Natural killer cell (primary cell): ENCODE results near the gene CNTNAP4. TPM values are rescaled to one million over a fixed set of nuclear protein-coding genes. Genes with fewer than 3 reads are reported as not detected.

Source experiments
- ATAC-seq, 3 donors: fragments of 150-1000 bp in 2 of 3; fragments of 200-7000 bp in 1 of 3; cut with Tn5 transposase; 1 replicate in 1 of 3; 2 replicates in 2 of 3; pipeline ENCODE4 v1.10.0; 2021; ENCODE audit warnings: mild to moderate bottlenecking in 2 of 3, moderate library complexity in 2 of 3
- DNase-seq, 2 donors: peaks; one replicate each; pipeline versions ENCODE4 v3.0.0 to v3.0.0-alpha.2; 2013 to 2021; ENCODE audit warnings: mixed read lengths in 1 of 2
- H3K27ac ChIP-seq: one replicate; pipeline ENCODE4 v1.5.1; 2013; ENCODE audit warnings: mild to moderate bottlenecking, low read length
- H3K27me3 ChIP-seq: one replicate; pipeline ENCODE4 v1.6.1; 2013; ENCODE audit warnings: low read length; ENCODE audit not compliant: control insufficient read depth, insufficient read depth
- H3K36me3 ChIP-seq: one replicate; pipeline ENCODE4 v1.6.1; 2013; ENCODE audit warnings: low read length; ENCODE audit not compliant: control insufficient read depth, insufficient read depth
- H3K4me1 ChIP-seq: one replicate; pipeline ENCODE4 v1.6.1; 2013; ENCODE audit warnings: low read length; ENCODE audit not compliant: control insufficient read depth, insufficient read depth
- H3K4me3 ChIP-seq: one replicate; pipeline ENCODE4 v1.5.1; 2013; ENCODE audit warnings: low read length
- H3K9me3 ChIP-seq: one replicate; pipeline ENCODE4 v1.6.1; 2013; ENCODE audit warnings: low read length; ENCODE audit not compliant: control insufficient read depth, insufficient read depth
- H3K27ac Mint-ChIP-seq, 2 donors: one replicate each; pipeline ENCODE4 v1.8.0; 2022; ENCODE audit warnings: mild to moderate bottlenecking in 2 of 2, mixed read lengths in 2 of 2, moderate library complexity in 1 of 2
- H3K27me3 Mint-ChIP-seq, 2 donors: one replicate each; pipeline ENCODE4 v1.8.0; 2022; ENCODE audit warnings: low read depth in 2 of 2, mixed read lengths in 2 of 2
- H3K36me3 Mint-ChIP-seq: one replicate; pipeline ENCODE4 v1.8.0; 2022; ENCODE audit warnings: mixed read lengths
- H3K4me1 Mint-ChIP-seq, 2 donors: one replicate each; pipeline ENCODE4 v1.8.0; 2022; ENCODE audit warnings: mixed read lengths in 2 of 2
- H3K4me3 Mint-ChIP-seq: one replicate; pipeline ENCODE4 v1.8.0; 2022; ENCODE audit warnings: mild to moderate bottlenecking, moderate library complexity, mixed read lengths
- H3K9me3 Mint-ChIP-seq, 2 donors: one replicate each; pipeline ENCODE4 v1.8.0; 2022; ENCODE audit warnings: mixed read lengths in 2 of 2
- WGBS: methylation state at CpG from one replicate; pipeline ENCODE4 v1.1.7; 2013; ENCODE audit warnings: missing lambda C conversion rate; ENCODE audit not compliant: insufficient coverage; 5-methylcytosine and 5-hydroxymethylcytosine counted together
- intact Hi-C: fragments of 100-400 bp; cut with micrococcal nuclease; formaldehyde crosslinking; loops from one replicate; pipeline ENCODE4 v1.14.2; 2022
- total RNA-seq, 4 donors: library from RNA; stranded (reverse); fragments of 120-200 nt in 1 of 4; gene quantifications; one replicate each; pipeline versions ENCODE4 v1.2.3 to v1.2.4, GENCODE V29; 2013 to 2022
- TF ChIP-seq, protein P1 (sequence below): fragments of 200-600 bp; IDR thresholded peaks from one replicate; pipeline ENCODE4 v1.8.0; 2022; ENCODE audit warnings: antibody characterized with exemption

CNTNAP4 gene
- total RNA-seq, 3 donors from 2014 or later (not counting 1 experiment from before 2014, with no cell fraction given): not detected

DNA sequence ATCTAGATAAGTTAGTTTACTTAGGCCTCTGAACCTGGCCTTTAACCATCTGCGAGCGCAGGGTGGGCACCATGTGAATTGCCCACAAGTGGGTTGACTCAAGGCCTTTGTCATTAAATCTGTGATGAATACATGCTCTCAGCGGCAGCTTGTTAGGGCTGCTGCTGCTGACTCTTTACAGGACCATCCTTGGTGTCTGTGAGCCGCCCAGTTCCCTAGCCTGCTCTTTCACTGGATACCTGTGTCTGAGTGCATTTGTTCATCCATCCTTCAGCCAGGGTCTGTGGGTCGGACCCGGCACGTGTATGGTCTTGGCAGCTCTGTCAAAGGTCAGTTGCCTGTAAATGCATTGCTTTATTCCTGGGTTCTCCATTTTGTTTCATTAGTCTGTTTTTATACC, 321.3 kb downstream of the CNTNAP4 start:
- peaks cover 11 to 13% of the 10 kb centered on the region in 2 donors for H3K9me3 Mint-ChIP-seq
- intact Hi-C loops: no loop called here
- H3K36me3 Mint-ChIP-seq: no peaks in the 10 kb centered on the region
- H3K27me3 Mint-ChIP-seq: no peaks in the 10 kb centered on the region
- Histone ChIP-seq H3K27me3 (no peaks in the 10 kb centered on the region), H3K4me1 (no peaks in the 10 kb centered on the region), H3K36me3 (no peaks in the 10 kb centered on the region), H3K27ac (no peak overlapping the region), H3K9me3 (peaks cover 5% of the 10 kb centered on the region), H3K4me3 (no peak overlapping the region)
- no peak overlapping the region for H3K27ac Mint-ChIP-seq
- WGBS: 95% methylated on average over 7 of the region's 7 CpGs
- no peaks in the 10 kb centered on the region for H3K4me1 Mint-ChIP-seq
- H3K4me3 Mint-ChIP-seq: no peak overlapping the region
- no peak for DNase-seq
- TF ChIP-seq, protein P1, sequence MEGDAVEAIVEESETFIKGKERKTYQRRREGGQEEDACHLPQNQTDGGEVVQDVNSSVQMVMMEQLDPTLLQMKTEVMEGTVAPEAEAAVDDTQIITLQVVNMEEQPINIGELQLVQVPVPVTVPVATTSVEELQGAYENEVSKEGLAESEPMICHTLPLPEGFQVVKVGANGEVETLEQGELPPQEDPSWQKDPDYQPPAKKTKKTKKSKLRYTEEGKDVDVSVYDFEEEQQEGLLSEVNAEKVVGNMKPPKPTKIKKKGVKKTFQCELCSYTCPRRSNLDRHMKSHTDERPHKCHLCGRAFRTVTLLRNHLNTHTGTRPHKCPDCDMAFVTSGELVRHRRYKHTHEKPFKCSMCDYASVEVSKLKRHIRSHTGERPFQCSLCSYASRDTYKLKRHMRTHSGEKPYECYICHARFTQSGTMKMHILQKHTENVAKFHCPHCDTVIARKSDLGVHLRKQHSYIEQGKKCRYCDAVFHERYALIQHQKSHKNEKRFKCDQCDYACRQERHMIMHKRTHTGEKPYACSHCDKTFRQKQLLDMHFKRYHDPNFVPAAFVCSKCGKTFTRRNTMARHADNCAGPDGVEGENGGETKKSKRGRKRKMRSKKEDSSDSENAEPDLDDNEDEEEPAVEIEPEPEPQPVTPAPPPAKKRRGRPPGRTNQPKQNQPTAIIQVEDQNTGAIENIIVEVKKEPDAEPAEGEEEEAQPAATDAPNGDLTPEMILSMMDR: no peak
- ATAC-seq: no peak

DNA sequence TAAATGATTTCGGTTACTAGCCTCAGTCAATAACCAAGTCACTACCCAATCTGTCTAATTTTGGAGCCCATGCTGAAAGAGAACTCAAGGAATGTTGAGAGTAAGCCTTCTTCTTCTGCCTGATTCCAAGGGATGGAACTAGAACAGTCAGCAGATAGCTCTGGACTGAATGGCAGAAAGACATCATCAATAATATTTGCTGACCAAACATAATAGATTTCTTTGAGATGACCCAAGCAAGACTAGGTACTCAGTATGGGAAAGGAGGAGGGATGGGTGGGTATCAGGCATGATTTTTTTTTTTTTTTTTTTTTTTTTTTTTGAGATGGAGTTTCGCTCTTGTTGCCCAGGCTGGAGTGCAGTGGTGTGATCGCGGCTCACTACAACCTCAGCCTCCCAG, 330.1 kb downstream of the CNTNAP4 start:
- WGBS: 83% methylated on average over 1 of the region's 4 CpGs
- H3K27ac Mint-ChIP-seq: no peak overlapping the region

More for the DNA sequence above, 330.1 kb downstream of the CNTNAP4 start:
- H3K4me1 ChIP-seq: no peaks in the 10 kb centered on the region
- no peaks in the 10 kb centered on the region for H3K27me3 ChIP-seq
- no peaks in the 10 kb centered on the region for H3K9me3 ChIP-seq
- H3K9me3 Mint-ChIP-seq: peaks cover 5 to 10% of the 10 kb centered on the region in 2 donors
- H3K4me3 ChIP-seq: no peak overlapping the region
- ATAC-seq: no peak
- DNase-seq: no peak
- TF ChIP-seq, protein P1: no peak
- H3K27ac ChIP-seq: no peak overlapping the region
- H3K4me3 Mint-ChIP-seq: no peak overlapping the region
- no peaks in the 10 kb centered on the region for H3K4me1 Mint-ChIP-seq
- H3K36me3 Mint-ChIP-seq: no peaks in the 10 kb centered on the region
- H3K36me3 ChIP-seq: no peaks in the 10 kb centered on the region
- intact Hi-C loops: no loop called here
- no peaks in the 10 kb centered on the region for H3K27me3 Mint-ChIP-seq
